ENCODE results near the gene PRKRA.

GRCh38 chr2:178496049-178496448 is 45.1 kb upstream of the PRKRA start:
- TF ChIP-seq EZH2 (IDR thresholded peaks at IDR 0.05; ENCODE audit: insufficient read depth, poor library complexity, severe bottlenecking), result no peak
- no peak for TF ChIP-seq EZH2phosphoT487 (IDR thresholded peaks at IDR 0.05; ENCODE audit: insufficient read depth, low read depth)

Data from GM23248 (cell line).